K562 (cell line): ENCODE results near the gene SUV39H2. TPM values are rescaled to one million over a fixed set of nuclear protein-coding genes. Genes with fewer than 3 reads are reported as not detected.

Experiments
- ATAC-seq: fragments of 200-7000 bp; cut with Tn5 transposase; 3 replicates; pipeline ENCODE4 v1.9.1; 2020; ENCODE audit warnings: moderate library complexity
- BruUV-seq: library from RNA; stranded (reverse); fragments of 400-500 nt; replicated peaks from 2 replicates; lab custom pipeline; 2021; lab: Mats Ljungman, UMichigan
- CTCF ChIA-PET: fragments of 300-600 bp; formaldehyde crosslinking; extraction: SDS; loops from one replicate; lab custom pipeline; 2021; ENCODE audit warnings: low intra/inter-chr PET ratio; lab: Yijun Ruan, JAX
- POLR2A ChIA-PET: fragments of 300-600, 350-650 bp; sonication (Branson Sonifier 250); formaldehyde crosslinking; extraction: SDS; loops from one replicate; lab custom pipeline; 2021; ENCODE audit warnings: antibody characterized with exemption, inconsistent platforms; lab: Yijun Ruan, JAX
- DNase-seq, 4 experiments: peaks; one replicate each; pipeline versions ENCODE4 v3.0.0 to v3.0.0-alpha.2; 2011 to 2018; ENCODE audit warnings: low spot score in 3 of 4, mixed read lengths in 3 of 4; ENCODE audit errors: extremely low read depth in 1 of 4
- FAIRE-seq: peaks from 2 replicates; lab custom pipeline; 2011; peaks lifted over from hg19 to GRCh38; lab: Jason Lieb, UNC
- H2AFZ ChIP-seq: 2 replicates; pipeline ENCODE4 v1.6.0; 2011; ENCODE audit warnings: low read depth, low read length, control low read depth, inconsistent platforms
- H3K27ac ChIP-seq: fragments of 200-600 bp; 3 replicates; pipeline ENCODE4 v1.8.0; 2011; ENCODE audit warnings: low read depth, mild to moderate bottlenecking, control low read depth, inconsistent platforms, low read length, moderate library complexity, mixed read lengths; ENCODE audit errors: extremely low read depth
- H3K27me3 ChIP-seq, 2 experiments: fragments of 300-600 bp in 1 of 2; 2 replicates in 1 of 2; 3 replicates in 1 of 2; pipeline versions ENCODE4 v1.6.0 to v1.8.0; 2011; ENCODE audit warnings: inconsistent platforms in 2 of 2, low read length in 2 of 2, mild to moderate bottlenecking in 1 of 2, mixed read lengths in 1 of 2, moderate library complexity in 1 of 2; ENCODE audit not compliant: control insufficient read depth in 2 of 2, insufficient read depth in 2 of 2
- H3K36me3 ChIP-seq: fragments of 300-600 bp; 3 replicates; pipeline ENCODE4 v1.8.0; 2011; ENCODE audit warnings: mild to moderate bottlenecking, low read length, inconsistent platforms; ENCODE audit not compliant: control insufficient read depth, insufficient read depth
- H3K4me1 ChIP-seq, 2 experiments: fragments of 200-600 bp in 1 of 2; replicated peaks in 1 of 2; 2 replicates in 1 of 2; 3 replicates in 1 of 2; pipeline versions ENCODE4 v1.5.1 to v1.8.0; 2011; ENCODE audit warnings: inconsistent platforms in 2 of 2, low read length in 2 of 2, mild to moderate bottlenecking in 1 of 2, mixed read lengths in 1 of 2, moderate library complexity in 1 of 2; ENCODE audit not compliant: control insufficient read depth in 2 of 2, insufficient read depth in 2 of 2
- H3K4me2 ChIP-seq: 2 replicates; pipeline ENCODE4 v1.6.1; 2011; ENCODE audit warnings: low read length, control low read depth, inconsistent platforms, mixed read lengths; ENCODE audit not compliant: insufficient read depth
- H3K4me3 ChIP-seq: fragments of 200-600 bp; sonication (generic), shearing (Covaris generic); 2 replicates; pipeline ENCODE4 v1.5.1; 2016; ENCODE audit warnings: control low read depth, inconsistent platforms
- H3K79me2 ChIP-seq: fragments of 200-600 bp; 3 replicates; pipeline ENCODE4 v1.8.0; 2011; ENCODE audit warnings: low read length, inconsistent platforms; ENCODE audit not compliant: control insufficient read depth, insufficient read depth
- H3K9ac ChIP-seq, 2 experiments: 2 replicates each; pipeline versions ENCODE4 v1.6.0 to v1.6.1; 2011; ENCODE audit warnings: low read depth in 2 of 2, low read length in 2 of 2, control low read depth in 1 of 2, inconsistent platforms in 1 of 2, mild to moderate bottlenecking in 1 of 2, mixed read lengths in 1 of 2; ENCODE audit not compliant: insufficient read depth in 1 of 2
- H3K9me1 ChIP-seq: one replicate; pipeline ENCODE4 v1.6.0; 2011; ENCODE audit warnings: inconsistent platforms, mild to moderate bottlenecking, low read length, moderate library complexity; ENCODE audit not compliant: control insufficient read depth, insufficient read depth
- H3K9me3 ChIP-seq: replicated peaks from 2 replicates; pipeline ENCODE4 v1.5.1; 2011; ENCODE audit warnings: low read depth, low read length, inconsistent platforms; ENCODE audit not compliant: control insufficient read depth, insufficient read depth
- H4K20me1 ChIP-seq: replicated peaks from 2 replicates; pipeline ENCODE4 v1.6.1; 2011; ENCODE audit warnings: low read length, inconsistent platforms, mixed read lengths; ENCODE audit not compliant: control insufficient read depth, insufficient read depth
- C11orf30 ChIP-seq: fragments of 450-650 bp; IDR thresholded peaks from 2 replicates; pipeline ENCODE4 v1.6.1; 2016; ENCODE audit warnings: low read depth, mild to moderate bottlenecking
- CCAR2 ChIP-seq: fragments of 200-400 bp; formaldehyde crosslinking; IDR thresholded peaks from 2 replicates; pipeline ENCODE4 v1.6.1; 2017; ENCODE audit warnings: mild to moderate bottlenecking, low read depth, low read length
- ETV1 ChIP-seq: fragments of 450-650 bp; conservative IDR thresholded peaks from 2 replicates; pipeline ENCODE4 v1.6.1; 2016; ENCODE audit warnings: missing genetic modification characterization, control low read depth, low read depth, missing compliant biosample characterization
- MAFF ChIP-seq: IDR thresholded peaks from 2 replicates; pipeline ENCODE4 v1.6.1; 2012; ENCODE audit warnings: low read length, improper control_type of control experiment
- MAFG ChIP-seq: fragments of 450-650 bp; conservative IDR thresholded peaks from 2 replicates; pipeline ENCODE4 v1.6.1; 2016; ENCODE audit warnings: missing genetic modification characterization, missing compliant biosample characterization
- MAFK ChIP-seq: IDR thresholded peaks from 2 replicates; pipeline ENCODE4 v1.6.1; 2011; ENCODE audit warnings: low read length, improper control_type of control experiment
- PHTF2 ChIP-seq: fragments of 250-450 bp; sonication (Bioruptor Pico); IDR thresholded peaks from 2 replicates; pipeline ENCODE4 v1.5.0; 2021; ENCODE audit warnings: mild to moderate bottlenecking
- RBM17 ChIP-seq: fragments of 200-400 bp; formaldehyde crosslinking; IDR thresholded peaks from 2 replicates; pipeline ENCODE4 v1.6.1; 2017; ENCODE audit warnings: low read depth, mild to moderate bottlenecking, low read length, borderline replicate concordance
- SPI1 ChIP-seq: IDR thresholded peaks from 2 replicates; pipeline ENCODE4 v1.6.1; 2011; ENCODE audit warnings: low read depth, low read length, control low read depth, borderline replicate concordance
- TSC22D4 ChIP-seq: fragments of 450-650 bp; IDR thresholded peaks from 2 replicates; pipeline ENCODE4 v1.6.1; 2016; ENCODE audit warnings: missing genetic modification characterization, missing biosample characterization, control low read depth
- ZEB2 ChIP-seq: fragments of 450-650 bp; IDR thresholded peaks from 2 replicates; pipeline ENCODE4 v1.6.1; 2016
- ZNF175 ChIP-seq: fragments of 200-800 bp; sonication (Bioruptor generic); IDR thresholded peaks from 2 replicates; pipeline ENCODE4 v1.6.1; 2016; ENCODE audit warnings: low read depth, mild to moderate bottlenecking, missing genetic modification characterization, missing compliant biosample characterization
- ZNF316 ChIP-seq: fragments of 450-650 bp; IDR thresholded peaks from 2 replicates; pipeline ENCODE4 v1.6.1; 2016
- ZNF75A ChIP-seq: fragments of 450-650 bp; formaldehyde crosslinking; IDR thresholded peaks from 2 replicates; pipeline ENCODE4 v1.4.0; 2020; ENCODE audit warnings: mild to moderate bottlenecking
- ZNF778 ChIP-seq: fragments of 450-650 bp; formaldehyde crosslinking; IDR thresholded peaks from 2 replicates; pipeline ENCODE4 v1.4.0; 2020; ENCODE audit warnings: mild to moderate bottlenecking, moderate library complexity
- WGBS: fragments of 100-300 bp; shearing (Covaris generic); methylation state at CpG from one replicate; pipeline ENCODE4 v1.1.6; 2016; ENCODE audit warnings: low coverage, mixed read lengths; ENCODE audit not compliant: insufficient coverage; ENCODE audit errors: missing lambda C conversion rate; 5-methylcytosine and 5-hydroxymethylcytosine counted together
- in situ Hi-C: fragments of 300-500 bp; cut with MboI; formaldehyde crosslinking; loops from 4 replicates; pipeline ENCODE4 v1.15.0; 2018; ENCODE audit warnings: inconsistent platforms, mixed read lengths
- intact Hi-C: fragments of 100-400 bp; cut with micrococcal nuclease; formaldehyde crosslinking; loops from 2 replicates; pipeline ENCODE4 v1.14.2; 2022
- polyA plus RNA-seq, 8 experiments: library from polyadenylated mRNA; depleted of rRNA in 4 of 8; stranded (reverse) in 5 of 8; unstranded in 3 of 8; fragments of >200 nt; fragmentation: Nextera tagmentation in 2 of 8; fragmentation: Illumina TruSeq in 1 of 8; extraction: Ambion mirVana in 2 of 8; extraction: Trizol in 1 of 8; gene quantifications; 2 replicates each; pipeline versions ENCODE4 v1.2.1 to v1.2.3, GENCODE V29; 2011 to 2014; ENCODE audit warnings: inconsistent platforms in 1 of 8, missing spikeins in 1 of 8
- total RNA-seq, 7 experiments: library from RNA; depleted of rRNA in 6 of 7; stranded (reverse); fragments of >200 nt in 6 of 7; fragmentation: Illumina TruSeq in 2 of 7; extraction: Trizol in 2 of 7; gene quantifications; 2 replicates each; pipeline versions ENCODE4 v1.2.1 to v1.2.3, GENCODE V29; 2011 to 2021; ENCODE audit warnings: low replicate concordance in 1 of 7
- TF ChIP-seq, protein P1 (sequence below): sonication (generic); IDR thresholded peaks from 2 replicates; pipeline ENCODE4 v1.6.1; 2016
- TF ChIP-seq, protein P2 (sequence below): fragments of 250-450 bp; sonication (Bioruptor Pico); IDR thresholded peaks from 2 replicates; pipeline ENCODE4 v1.5.0; 2021; ENCODE audit warnings: mild to moderate bottlenecking, moderate library complexity
- TF ChIP-seq, protein P3 (sequence below), 2 experiments: fragments of 150-350 bp in 1 of 2; IDR thresholded peaks; 2 replicates each; pipeline ENCODE4 v1.6.1; 2012 to 2016; ENCODE audit warnings: low read depth in 2 of 2, low read length in 2 of 2, mild to moderate bottlenecking in 1 of 2, moderate library complexity in 1 of 2

Gene SUV39H2
- total and polyA plus RNA-seq, 9 of the 15 experiments (the other 6 are each of a cell fraction or from before 2014, with no cell fraction given): 24.1 to 54.3 (median 41.3) TPM

DNA sequence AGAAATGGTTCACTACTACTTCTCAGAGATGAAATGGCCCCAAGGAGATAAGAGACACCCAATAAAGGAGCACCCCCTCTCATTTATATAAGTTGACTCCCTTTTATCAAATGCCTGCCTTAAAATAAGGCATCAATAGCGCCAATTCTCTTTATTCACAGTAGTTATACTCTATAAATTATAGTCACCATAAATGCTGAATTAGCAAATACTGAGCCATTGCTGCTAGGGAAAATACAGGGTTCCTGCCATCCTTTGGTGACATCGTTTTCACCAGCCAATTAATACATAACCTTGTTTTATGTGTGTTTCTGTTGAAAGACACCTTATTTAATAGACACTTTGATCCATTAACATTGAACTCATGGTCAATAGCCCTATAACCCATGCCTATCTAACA, 46.6 kb downstream of the SUV39H2 start:
- no peaks in the 10 kb centered on the region for H3K9me1 ChIP-seq
- no TSS peak for BruUV-seq
- no peak overlapping the region for H3K27ac ChIP-seq
- H3K9me3 ChIP-seq: no peaks in the 10 kb centered on the region
- H3K27me3 ChIP-seq: no peaks in the 10 kb centered on the region
- TF ChIP-seq ETV1: no peak
- no peak for TF ChIP-seq SPI1
- TF ChIP-seq ZNF175 (CRISPR knock-in tag): no peak
- peak; percentile 86 for TF ChIP-seq MAFF
- TF ChIP-seq, protein P1, sequence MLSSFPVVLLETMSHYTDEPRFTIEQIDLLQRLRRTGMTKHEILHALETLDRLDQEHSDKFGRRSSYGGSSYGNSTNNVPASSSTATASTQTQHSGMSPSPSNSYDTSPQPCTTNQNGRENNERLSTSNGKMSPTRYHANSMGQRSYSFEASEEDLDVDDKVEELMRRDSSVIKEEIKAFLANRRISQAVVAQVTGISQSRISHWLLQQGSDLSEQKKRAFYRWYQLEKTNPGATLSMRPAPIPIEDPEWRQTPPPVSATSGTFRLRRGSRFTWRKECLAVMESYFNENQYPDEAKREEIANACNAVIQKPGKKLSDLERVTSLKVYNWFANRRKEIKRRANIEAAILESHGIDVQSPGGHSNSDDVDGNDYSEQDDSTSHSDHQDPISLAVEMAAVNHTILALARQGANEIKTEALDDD: no peak
- TF ChIP-seq, protein P2, sequence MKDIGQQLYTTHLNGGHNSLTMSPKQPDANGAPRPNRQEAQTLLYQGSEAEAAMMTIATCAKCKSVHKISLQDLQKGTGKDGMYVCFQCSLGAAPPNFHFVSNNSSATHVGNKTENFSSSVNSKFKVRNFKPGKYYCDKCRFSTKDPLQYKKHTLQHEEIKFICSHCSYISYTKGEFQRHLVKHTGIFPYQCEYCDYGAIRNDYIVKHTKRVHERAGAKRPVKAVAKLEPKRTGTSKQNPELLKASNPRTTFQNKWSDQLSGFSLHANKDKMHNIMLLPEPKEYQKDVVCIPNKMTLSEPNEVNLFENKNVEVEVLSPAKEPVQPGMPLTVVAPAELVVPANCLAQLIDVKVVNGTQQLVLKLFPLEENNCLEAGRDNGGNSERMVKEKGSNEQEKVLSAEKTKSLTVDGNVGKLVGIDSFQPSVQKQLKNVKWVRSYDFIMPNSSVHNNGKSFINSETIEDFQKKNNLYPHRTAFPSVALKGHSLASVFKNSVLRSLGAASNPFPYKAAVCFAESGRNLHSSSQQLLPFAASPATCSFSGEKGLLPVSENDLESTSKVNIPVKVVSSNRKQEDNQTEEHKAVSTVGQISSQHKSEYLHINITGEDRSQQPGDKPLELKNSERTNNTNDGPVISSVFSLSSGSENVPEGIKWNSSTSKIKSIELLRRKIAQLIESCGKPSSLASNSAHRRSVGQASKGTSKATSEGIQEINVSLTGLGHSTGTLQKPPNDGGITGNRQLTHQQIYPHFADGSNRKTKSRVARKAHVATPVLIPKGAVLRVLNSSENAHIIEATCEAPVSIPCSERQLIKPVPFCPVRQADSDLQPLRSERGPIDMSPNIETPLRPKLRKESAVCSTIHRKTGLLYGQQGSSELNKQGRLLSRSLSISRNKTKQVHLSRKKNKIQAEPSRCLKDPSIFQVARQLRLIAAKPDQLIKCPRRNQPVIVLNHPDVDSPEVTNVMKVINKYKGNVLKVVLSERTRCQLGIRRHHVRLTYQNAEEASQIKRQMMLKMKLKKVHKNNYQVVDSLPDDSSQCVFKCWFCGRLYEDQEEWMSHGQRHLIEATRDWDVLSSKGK (CRISPR knock-in tag): no peak
- no peak for TF ChIP-seq TSC22D4
- no peak for TF ChIP-seq CCAR2
- peak; percentile 87 for TF ChIP-seq ZNF316
- no peak for TF ChIP-seq PHTF2 (CRISPR knock-in tag)
- TF ChIP-seq, protein P3, sequence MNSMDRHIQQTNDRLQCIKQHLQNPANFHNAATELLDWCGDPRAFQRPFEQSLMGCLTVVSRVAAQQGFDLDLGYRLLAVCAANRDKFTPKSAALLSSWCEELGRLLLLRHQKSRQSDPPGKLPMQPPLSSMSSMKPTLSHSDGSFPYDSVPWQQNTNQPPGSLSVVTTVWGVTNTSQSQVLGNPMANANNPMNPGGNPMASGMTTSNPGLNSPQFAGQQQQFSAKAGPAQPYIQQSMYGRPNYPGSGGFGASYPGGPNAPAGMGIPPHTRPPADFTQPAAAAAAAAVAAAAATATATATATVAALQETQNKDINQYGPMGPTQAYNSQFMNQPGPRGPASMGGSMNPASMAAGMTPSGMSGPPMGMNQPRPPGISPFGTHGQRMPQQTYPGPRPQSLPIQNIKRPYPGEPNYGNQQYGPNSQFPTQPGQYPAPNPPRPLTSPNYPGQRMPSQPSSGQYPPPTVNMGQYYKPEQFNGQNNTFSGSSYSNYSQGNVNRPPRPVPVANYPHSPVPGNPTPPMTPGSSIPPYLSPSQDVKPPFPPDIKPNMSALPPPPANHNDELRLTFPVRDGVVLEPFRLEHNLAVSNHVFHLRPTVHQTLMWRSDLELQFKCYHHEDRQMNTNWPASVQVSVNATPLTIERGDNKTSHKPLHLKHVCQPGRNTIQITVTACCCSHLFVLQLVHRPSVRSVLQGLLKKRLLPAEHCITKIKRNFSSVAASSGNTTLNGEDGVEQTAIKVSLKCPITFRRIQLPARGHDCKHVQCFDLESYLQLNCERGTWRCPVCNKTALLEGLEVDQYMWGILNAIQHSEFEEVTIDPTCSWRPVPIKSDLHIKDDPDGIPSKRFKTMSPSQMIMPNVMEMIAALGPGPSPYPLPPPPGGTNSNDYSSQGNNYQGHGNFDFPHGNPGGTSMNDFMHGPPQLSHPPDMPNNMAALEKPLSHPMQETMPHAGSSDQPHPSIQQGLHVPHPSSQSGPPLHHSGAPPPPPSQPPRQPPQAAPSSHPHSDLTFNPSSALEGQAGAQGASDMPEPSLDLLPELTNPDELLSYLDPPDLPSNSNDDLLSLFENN (IDR thresholded peaks at IDR 0.05; ENCODE audit: low read depth in 2 of 2, low read length in 2 of 2): no peak
- no peak for TF ChIP-seq ZNF75A (CRISPR knock-in tag)
- peak; percentile 81 for TF ChIP-seq MAFK
- no peak for TF ChIP-seq RBM17
- no peak for TF ChIP-seq ZNF778 (CRISPR knock-in tag)
- TF ChIP-seq MAFG (tag): peak; percentile 73
- no peak for TF ChIP-seq ZEB2
- TF ChIP-seq C11orf30: peak; percentile 77
- H3K4me2 ChIP-seq: no peak overlapping the region
- H3K79me2 ChIP-seq: no peaks in the 10 kb centered on the region
- ATAC-seq (no peak), FAIRE-seq (no peak), DNase-seq (no peak)
- intact Hi-C loops: no loop called here
- H4K20me1 ChIP-seq: no peaks in the 10 kb centered on the region
- in situ Hi-C loops: no loop called here
- H3K9ac ChIP-seq: no peak overlapping the region
- WGBS: 97% methylated on average over 2 of the region's 2 CpGs
- H3K4me3 ChIP-seq: no peak overlapping the region
- H3K4me1 ChIP-seq: no peaks in the 10 kb centered on the region; a peak in 1 of 5 replicates
- peaks cover 76% of the 10 kb centered on the region for H3K36me3 ChIP-seq
- no peak overlapping the region for H2AFZ ChIP-seq
- POLR2A ChIA-PET: no interaction called here
- CTCF ChIA-PET: no interaction called here
